Ovary (tissue), 9 donors: Measurements from ENCODE around the gene SOX2. TPM values are rescaled to one million over a fixed set of nuclear protein-coding genes. Genes with fewer than 3 reads are reported as not detected.

Source experiments
- DNase-seq, 5 donors: peaks; one replicate each; pipeline ENCODE4 v3.0.0-alpha.2; 2019 to 2020
- H3K27ac ChIP-seq, 2 donors: fragments of 200-600 bp; one replicate each; pipeline versions ENCODE4 v1.5.1 to v1.8.0; 2019 to 2022
- H3K27me3 ChIP-seq: fragments of 200-600 bp; one replicate; pipeline ENCODE4 v1.8.0; 2022
- H3K36me3 ChIP-seq: fragments of 200-600 bp; sonication (generic); one replicate; pipeline ENCODE4 v1.5.1; 2019
- H3K4me1 ChIP-seq: one replicate; pipeline ENCODE4 v1.8.1; 2013; ENCODE audit warnings: mild to moderate bottlenecking, moderate library complexity; ENCODE audit not compliant: insufficient read depth
- H3K4me3 ChIP-seq: fragments of 200-600 bp; sonication (generic); one replicate; pipeline ENCODE4 v1.5.1; 2017
- H3K9me3 ChIP-seq, 2 donors: fragments of 200-600 bp in 1 of 2; sonication (generic) in 1 of 2; one replicate each; pipeline versions ENCODE4 v1.5.1 to v1.8.1; 2013 to 2019; ENCODE audit warnings: mild to moderate bottlenecking in 1 of 2, moderate library complexity in 1 of 2
- CTCF ChIP-seq, 3 donors: fragments of 450-650 bp in 2 of 3; fragments of 200-600 bp in 1 of 3; IDR thresholded peaks; one replicate each; pipeline versions ENCODE4 v1.5.1 to v1.8.0; 2016 to 2022; ENCODE audit warnings: antibody characterized with exemption in 3 of 3, mild to moderate bottlenecking in 1 of 3
- EP300 ChIP-seq: sonication (generic); formaldehyde crosslinking; IDR thresholded peaks from one replicate; pipeline ENCODE4 v1.6.1; 2017; ENCODE audit warnings: antibody characterized with exemption
- POLR2A ChIP-seq: fragments of 450-650 bp; IDR thresholded peaks from one replicate; pipeline ENCODE4 v1.6.1; 2017; ENCODE audit warnings: antibody characterized with exemption, mild to moderate bottlenecking, moderate library complexity
- WGBS, 3 donors: extraction: QIAGEN DNeasy Blood & Tissue Kit in 1 of 3; methylation state at CpG; one replicate each; pipeline versions ENCODE4 v1.1.5 to v1.1.7; 2013 to 2017; 5-methylcytosine and 5-hydroxymethylcytosine counted together
- intact Hi-C, 4 donors: fragments of 100-400 bp; cut with DNase I; formaldehyde crosslinking; loops; one replicate each; pipeline versions ENCODE4 v1.11.0 to v1.15.1; 2022 to 2023
- polyA plus RNA-seq, 2 donors: library from polyadenylated mRNA; stranded (reverse); fragments of 200-250 nt in 1 of 2; fragments of 350-450 nt in 1 of 2; fragmentation: Illumina TruSeq in 1 of 2; extraction: RNeasy Lipid Tissue Mini Kit (QIAGEN cat#74804) in 1 of 2; gene quantifications; one replicate each; pipeline ENCODE4 v1.2.3, GENCODE V29; 2013 to 2014
- total RNA-seq, 7 donors: library from RNA; depleted of rRNA in 2 of 7; stranded (reverse); fragments of >200 nt in 2 of 7; fragmentation: NEBNext Ultra II Directional in 3 of 7; extraction: Animal tissue kit (Norgen Biotek cat#: 25700) in 3 of 7; gene quantifications; one replicate each; pipeline versions ENCODE4 v1.1.0 to v1.2.4, GENCODE V29; 2016 to 2023
- donor health status: DM: no; HTN: no; CAD: no; lungs with moderate emphysema.
- donor health status: DM: no; HTN: no; CAD: no.
- donor health status: Bipolar disorder and iron deficiency.
- donor health status: DM: yes; HTN: yes; CAD: no.
- donor health status: DM: no; HTN: no; CAD: no.
- donor health status: DM: yes; HTN: yes; CAD: no.

SOX2 gene
- total and polyA plus RNA-seq, 9 donors, result 0.23 to 0.69 (median 0.36) TPM; not detected in 2

GRCh38 chr3:181689546-181689945 lies 22.2 kb upstream of the SOX2 start:
- no peaks in the 10 kb centered on the region for H3K4me1 ChIP-seq
- no peak for DNase-seq
- TF ChIP-seq POLR2A (no peak), EP300 (no peak), CTCF (IDR thresholded peaks at IDR 0.05) (no peak)
- no peaks in the 10 kb centered on the region for H3K27me3 ChIP-seq
- H3K4me3 ChIP-seq, result no peak overlapping the region
- no peak overlapping the region for H3K27ac ChIP-seq
- no peaks in the 10 kb centered on the region for H3K9me3 ChIP-seq
- no peaks in the 10 kb centered on the region for H3K36me3 ChIP-seq
- WGBS, 3 donors, result 70 to 85% (median 84%) methylated on average over 3 of the region's 3 CpGs
- intact Hi-C loops, result no loop called here

- intact Hi-C loops, result no loop called here
- Histone ChIP-seq H3K27me3 (no peaks in the 10 kb centered on the region), H3K27ac (no peak overlapping the region), H3K9me3 (no peaks in the 10 kb centered on the region), H3K4me1 (peaks cover 1% of the 10 kb centered on the region), H3K36me3 (no peaks in the 10 kb centered on the region), H3K4me3 (no peak overlapping the region)
- DNase-seq, result no peak
- TF ChIP-seq EP300, result no peak
- TF ChIP-seq CTCF (IDR thresholded peaks at IDR 0.05), result no peak
- TF ChIP-seq POLR2A, result no peak
- WGBS, 3 donors, result 79 to 86% (median 86%) methylated on average over 2 of the region's 2 CpGs
Observed at GRCh38 chr3:181690769-181691168, 21.0 kb upstream of the SOX2 start.

GRCh38 chr3:181691901-181692300 lies 19.8 kb upstream of the SOX2 start:
- Histone ChIP-seq H3K4me3 (no peak overlapping the region), H3K27ac (no peak overlapping the region), H3K36me3 (no peaks in the 10 kb centered on the region), H3K9me3 (no peaks in the 10 kb centered on the region), H3K27me3 (no peaks in the 10 kb centered on the region), H3K4me1 (peaks cover 9% of the 10 kb centered on the region)
- intact Hi-C loops, result no loop called here
- WGBS, 3 donors, result 60 to 74% (median 68%) methylated on average over 2 of the region's 2 CpGs
- TF ChIP-seq CTCF (IDR thresholded peaks at IDR 0.05), result no peak
- no peak for TF ChIP-seq EP300
- TF ChIP-seq POLR2A, result no peak
- DNase-seq, result no peak

GRCh38 chr3:181692311-181693145 lies 19.2 kb upstream of the SOX2 start:
- H3K27ac ChIP-seq, result no peak overlapping the region
- peaks cover 9% of the 10 kb centered on the region for H3K4me1 ChIP-seq
- no peak for DNase-seq
- no peaks in the 10 kb centered on the region for H3K9me3 ChIP-seq
- WGBS, 3 donors, result 57 to 70% (median 63%) methylated on average over 2 of the region's 2 CpGs
- intact Hi-C loops, result no loop called here
- no peak overlapping the region for H3K4me3 ChIP-seq
- no peaks in the 10 kb centered on the region for H3K36me3 ChIP-seq
- TF ChIP-seq CTCF (IDR thresholded peaks at IDR 0.05) (no peak), POLR2A (no peak), EP300 (no peak)
- no peaks in the 10 kb centered on the region for H3K27me3 ChIP-seq
